AG10803 (cell line): Measurements from ENCODE around the gene COL11A1.
"Not testable (repeated sequence)": the region's sequence is repeated elsewhere in the genome, so short reads cannot be mapped to it uniquely, and the experiment has no call there.

ENCODE experiments used
- DNase-seq: peaks from one replicate; pipeline ENCODE4 v3.0.0; 2010; ENCODE audit warnings: low read depth
- H3K4me3 ChIP-seq: 2 replicates; pipeline ENCODE4 v1.5.1; 2011; ENCODE audit warnings: mild to moderate bottlenecking, low read length, control low read depth
- TF ChIP-seq, protein P1 (sequence below): conservative IDR thresholded peaks from 2 replicates; pipeline ENCODE4 v1.5.1; 2011; ENCODE audit warnings: mild to moderate bottlenecking, low read length, control low read depth, inconsistent platforms

COL11A1 gene

DNA sequence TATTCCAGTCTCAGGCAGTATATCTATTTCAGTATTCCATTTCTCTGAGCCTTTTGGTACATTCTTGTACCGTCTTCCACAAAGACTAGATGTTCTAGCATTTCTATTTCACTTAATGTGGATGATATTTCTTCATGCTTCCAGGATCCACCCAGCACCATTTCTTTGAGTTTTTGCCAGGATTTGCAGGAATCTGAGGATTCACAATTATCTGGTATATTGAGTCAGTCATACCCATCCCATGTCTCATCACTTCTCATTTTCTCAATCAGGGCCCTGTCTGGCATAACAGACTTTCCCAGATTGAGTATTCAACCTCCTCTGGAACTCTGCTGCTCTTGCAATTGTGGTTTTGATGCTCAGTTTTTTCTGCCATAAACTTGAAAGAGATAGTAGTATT lies 20.9 kb upstream of the COL11A1 start:
- DNase-seq = peak; percentile 88
- TF ChIP-seq, protein P1, sequence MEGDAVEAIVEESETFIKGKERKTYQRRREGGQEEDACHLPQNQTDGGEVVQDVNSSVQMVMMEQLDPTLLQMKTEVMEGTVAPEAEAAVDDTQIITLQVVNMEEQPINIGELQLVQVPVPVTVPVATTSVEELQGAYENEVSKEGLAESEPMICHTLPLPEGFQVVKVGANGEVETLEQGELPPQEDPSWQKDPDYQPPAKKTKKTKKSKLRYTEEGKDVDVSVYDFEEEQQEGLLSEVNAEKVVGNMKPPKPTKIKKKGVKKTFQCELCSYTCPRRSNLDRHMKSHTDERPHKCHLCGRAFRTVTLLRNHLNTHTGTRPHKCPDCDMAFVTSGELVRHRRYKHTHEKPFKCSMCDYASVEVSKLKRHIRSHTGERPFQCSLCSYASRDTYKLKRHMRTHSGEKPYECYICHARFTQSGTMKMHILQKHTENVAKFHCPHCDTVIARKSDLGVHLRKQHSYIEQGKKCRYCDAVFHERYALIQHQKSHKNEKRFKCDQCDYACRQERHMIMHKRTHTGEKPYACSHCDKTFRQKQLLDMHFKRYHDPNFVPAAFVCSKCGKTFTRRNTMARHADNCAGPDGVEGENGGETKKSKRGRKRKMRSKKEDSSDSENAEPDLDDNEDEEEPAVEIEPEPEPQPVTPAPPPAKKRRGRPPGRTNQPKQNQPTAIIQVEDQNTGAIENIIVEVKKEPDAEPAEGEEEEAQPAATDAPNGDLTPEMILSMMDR = no peak
- H3K4me3 ChIP-seq = no peak overlapping the region

DNA sequence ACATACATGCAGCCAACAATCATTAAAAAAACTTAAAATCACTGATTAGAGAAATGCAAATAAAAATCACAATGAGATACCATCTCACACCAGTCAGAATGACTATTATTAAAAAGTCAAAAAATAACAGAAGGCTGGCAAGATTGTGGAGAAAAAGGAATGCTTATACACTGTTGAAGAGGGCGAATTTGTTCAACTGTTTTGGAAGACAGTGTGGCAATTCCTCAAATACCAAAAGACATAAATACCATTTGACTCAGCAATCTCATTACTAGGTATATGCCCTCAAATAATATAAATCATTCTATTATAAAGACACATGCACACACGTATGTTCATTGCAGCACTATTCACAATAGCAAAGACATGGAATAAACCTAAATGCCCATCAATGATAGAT lies 19.9 kb upstream of the COL11A1 start:
- not testable (repeated sequence) for H3K4me3 ChIP-seq, DNase-seq

DNA sequence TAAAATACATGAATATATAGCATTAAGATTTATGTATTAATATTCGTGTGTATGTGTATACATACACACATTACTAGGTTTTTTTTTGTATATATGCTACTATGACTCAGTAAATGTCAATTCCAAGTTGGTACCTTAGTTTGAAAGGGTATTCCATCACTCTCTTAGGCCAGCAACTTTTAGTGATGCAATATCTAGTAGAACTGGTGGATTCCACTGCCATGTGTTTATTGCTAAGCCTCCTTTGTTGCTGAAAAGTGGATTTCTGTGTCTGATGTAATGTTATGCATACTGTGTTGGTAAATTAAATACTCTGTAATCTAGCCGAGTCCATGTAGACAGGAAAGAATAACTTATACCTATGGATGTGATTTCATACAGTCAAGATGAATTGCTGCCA lies 16.9 kb upstream of the COL11A1 start:
- TF ChIP-seq, protein P1 = no peak
- DNase-seq = peak; percentile 29
- H3K4me3 ChIP-seq = no peak overlapping the region

DNA sequence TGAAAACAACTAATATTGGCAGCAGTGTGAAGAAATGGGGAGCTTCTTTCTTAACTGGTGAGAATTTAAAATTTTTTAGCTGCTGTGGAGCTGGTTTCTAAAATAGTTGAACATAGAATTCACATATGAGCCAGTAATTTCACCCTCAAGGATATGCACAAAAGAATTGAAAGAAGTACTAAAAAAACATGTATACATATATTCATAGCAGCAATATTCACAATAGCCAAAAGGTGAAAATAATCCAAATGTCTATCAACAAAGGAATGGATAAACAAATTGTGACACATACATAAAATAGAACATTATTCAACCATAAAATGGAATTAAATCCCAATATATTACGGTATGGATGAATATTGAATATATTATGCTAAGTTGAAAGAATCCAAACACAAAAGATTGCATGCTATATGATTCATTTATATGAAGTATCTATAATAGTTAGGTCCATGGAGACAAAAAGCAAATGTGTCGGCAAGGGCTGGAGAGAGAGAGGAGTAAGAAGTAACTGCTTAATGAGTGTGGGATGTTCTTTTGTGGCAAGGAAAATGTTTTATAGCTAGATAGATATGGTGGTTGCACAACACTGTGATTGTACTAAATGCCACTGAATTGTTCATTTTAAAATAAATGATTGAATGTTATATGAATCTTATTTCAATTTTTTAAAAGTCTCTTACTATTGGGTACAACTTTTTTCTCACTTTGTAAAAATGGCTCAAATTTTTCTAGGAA lies 14.8 kb upstream of the COL11A1 start:
- no peak for DNase-seq
- H3K4me3 ChIP-seq = no peak overlapping the region
- TF ChIP-seq, protein P1 = no peak

DNA sequence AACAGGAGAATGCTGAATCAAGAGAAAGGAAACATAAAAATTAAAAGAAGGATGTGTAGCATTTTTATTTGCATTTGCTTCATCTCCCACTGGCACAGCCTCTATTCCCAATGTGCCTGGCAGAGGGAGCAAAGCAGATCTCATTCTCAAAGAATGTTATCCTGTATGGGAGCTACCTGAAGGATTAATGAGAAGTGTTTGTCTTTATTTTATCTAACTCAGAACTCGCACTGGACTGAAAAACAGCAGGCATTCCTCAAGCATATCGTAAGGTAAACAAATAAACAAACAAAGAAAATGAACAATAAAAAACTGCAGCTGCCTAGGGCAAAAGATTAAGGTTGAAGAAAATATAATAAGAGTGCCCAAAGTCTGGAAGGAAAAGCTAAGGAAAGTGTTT lies 12.7 kb upstream of the COL11A1 start:
- no peak for DNase-seq
- no peak overlapping the region for H3K4me3 ChIP-seq
- TF ChIP-seq, protein P1 = no peak

DNA sequence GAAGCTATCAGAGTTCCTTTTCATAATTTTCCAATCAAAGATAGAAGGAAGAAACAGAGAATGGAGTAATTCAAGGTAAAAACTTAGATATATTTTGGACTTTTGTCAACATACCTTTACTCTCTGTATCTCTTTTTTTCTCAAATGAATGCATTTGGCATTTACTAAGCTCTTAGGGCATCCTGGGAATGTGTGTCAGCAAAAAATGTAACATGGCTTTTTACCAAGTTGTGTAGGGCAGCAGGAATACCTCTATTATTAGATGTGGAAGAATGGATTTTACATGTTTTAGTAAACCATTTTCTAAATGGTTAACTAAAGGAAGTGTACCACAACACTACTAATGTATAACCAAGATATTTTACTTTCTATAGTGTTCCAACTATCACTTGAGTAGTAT lies 4.2 kb upstream of the COL11A1 start:
- TF ChIP-seq, protein P1 = no peak
- H3K4me3 ChIP-seq = no peak overlapping the region
- no peak for DNase-seq

DNA sequence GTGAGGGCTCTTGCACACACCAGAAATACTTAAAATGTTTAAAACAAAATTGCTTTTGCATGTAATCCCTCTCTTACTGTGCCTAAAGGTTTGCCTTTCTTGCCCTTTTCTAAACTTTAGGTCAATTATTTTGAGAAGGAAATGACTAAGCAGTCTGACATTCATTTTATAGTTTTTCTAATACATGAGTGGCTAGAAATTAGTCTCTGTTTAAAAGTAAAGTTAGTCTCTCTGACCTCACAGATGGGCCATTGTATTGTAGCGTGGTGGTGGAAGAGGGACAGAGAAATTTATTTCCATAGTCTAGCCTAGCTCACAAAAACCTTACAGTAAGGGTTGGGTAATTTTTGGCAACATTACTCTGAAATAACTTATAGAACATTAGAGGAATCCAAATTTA lies 3.6 kb upstream of the COL11A1 start:
- TF ChIP-seq, protein P1 = no peak
- no peak overlapping the region for H3K4me3 ChIP-seq
- DNase-seq = no peak
